ENCODE measurements around the gene LRRC27. TPM values are rescaled to one million over a fixed set of nuclear protein-coding genes. Genes with fewer than 3 reads are reported as not detected.

The LRRC27 gene
- total RNA-seq, 1 donor = 13.4 TPM

DNA sequence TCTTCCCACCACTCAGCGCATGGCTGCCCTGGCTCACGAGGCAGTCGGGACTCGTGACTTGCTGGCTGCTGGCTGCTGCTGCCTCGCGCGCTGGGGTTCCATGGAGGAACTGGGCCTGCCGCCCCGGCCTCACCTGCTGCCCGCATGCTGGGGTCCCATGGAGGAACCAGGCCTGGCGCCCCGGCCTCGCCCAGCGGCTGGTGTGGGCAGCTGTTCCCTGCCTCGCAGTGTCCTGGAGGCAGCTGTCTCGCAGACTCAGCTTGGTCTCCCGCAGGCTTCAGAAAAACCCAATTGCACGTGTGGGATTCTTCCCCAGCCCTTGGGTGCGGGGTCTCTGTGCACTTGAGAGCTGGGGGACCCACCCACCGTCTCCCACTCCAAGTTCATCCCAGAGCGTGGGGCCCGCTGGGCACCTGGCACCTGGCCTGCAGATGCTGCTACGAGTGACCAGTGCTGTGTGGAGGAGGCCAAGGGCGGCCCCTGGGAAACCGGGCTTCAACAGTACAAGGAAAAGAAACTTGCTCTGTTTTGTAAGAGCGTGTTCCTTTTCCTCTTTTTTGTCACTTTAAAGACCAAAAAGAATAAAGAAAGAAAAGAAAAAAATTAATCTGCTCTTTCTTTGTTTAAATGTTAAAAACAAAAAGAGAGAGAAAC lies 85.4 kb downstream of the LRRC27 start:
- H4K20me1 ChIP-seq (ENCODE audit: insufficient read depth, low read length) = peaks cover 3% of the 10 kb centered on the region

DNA sequence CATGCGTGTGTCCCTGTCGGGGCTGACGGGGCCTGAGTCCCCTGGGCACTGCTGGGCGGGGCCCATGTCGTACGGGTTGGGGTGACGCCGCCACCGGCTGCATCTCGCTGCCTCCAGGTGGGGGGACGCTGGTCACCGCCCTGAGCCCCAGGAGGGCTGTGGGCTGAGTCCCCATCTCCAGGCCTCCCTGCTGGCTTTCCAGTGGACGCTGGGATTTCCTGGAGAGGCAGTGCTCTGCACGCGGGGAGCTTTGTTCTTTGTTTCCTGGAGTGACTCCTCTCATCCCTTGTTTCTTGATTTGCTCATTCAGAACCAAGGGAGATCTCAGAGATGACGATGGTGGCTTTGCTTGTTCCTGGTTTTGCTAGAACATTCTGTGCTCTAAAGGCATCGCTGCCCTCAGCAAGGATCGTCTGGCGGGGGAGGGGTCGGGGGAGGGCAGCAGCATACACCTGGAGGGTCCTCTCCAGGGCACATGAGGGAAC lies 86.0 kb downstream of the LRRC27 start:
- DNase-seq (ENCODE audit: insufficient read length, low spot score, missing footprints) = no peak
- Histone ChIP-seq H3K4me1 (ENCODE audit: insufficient read depth, low read length) (peaks cover 11% of the 10 kb centered on the region), H3K36me3 (ENCODE audit: insufficient read depth, low read length) (no peaks in the 10 kb centered on the region), H3K4me3 (ENCODE audit: insufficient read depth, low read length) (no peak overlapping the region), H3K27ac (ENCODE audit: low read depth, low read length) (no peak overlapping the region), H3K9me3 (ENCODE audit: low read depth, low read length) (no peaks in the 10 kb centered on the region), H2AFZ (ENCODE audit: low read length) (no peak overlapping the region), H3K4me2 (ENCODE audit: insufficient read depth, low read length) (no peak overlapping the region), H4K20me1 (ENCODE audit: insufficient read depth, low read length) (peaks cover 3% of the 10 kb centered on the region), H3K79me2 (ENCODE audit: insufficient read depth, low read length) (peaks cover 13% of the 10 kb centered on the region), H3K27me3 (ENCODE audit: insufficient read depth, low read length) (no peaks in the 10 kb centered on the region)
- TF ChIP-seq, protein P1, sequence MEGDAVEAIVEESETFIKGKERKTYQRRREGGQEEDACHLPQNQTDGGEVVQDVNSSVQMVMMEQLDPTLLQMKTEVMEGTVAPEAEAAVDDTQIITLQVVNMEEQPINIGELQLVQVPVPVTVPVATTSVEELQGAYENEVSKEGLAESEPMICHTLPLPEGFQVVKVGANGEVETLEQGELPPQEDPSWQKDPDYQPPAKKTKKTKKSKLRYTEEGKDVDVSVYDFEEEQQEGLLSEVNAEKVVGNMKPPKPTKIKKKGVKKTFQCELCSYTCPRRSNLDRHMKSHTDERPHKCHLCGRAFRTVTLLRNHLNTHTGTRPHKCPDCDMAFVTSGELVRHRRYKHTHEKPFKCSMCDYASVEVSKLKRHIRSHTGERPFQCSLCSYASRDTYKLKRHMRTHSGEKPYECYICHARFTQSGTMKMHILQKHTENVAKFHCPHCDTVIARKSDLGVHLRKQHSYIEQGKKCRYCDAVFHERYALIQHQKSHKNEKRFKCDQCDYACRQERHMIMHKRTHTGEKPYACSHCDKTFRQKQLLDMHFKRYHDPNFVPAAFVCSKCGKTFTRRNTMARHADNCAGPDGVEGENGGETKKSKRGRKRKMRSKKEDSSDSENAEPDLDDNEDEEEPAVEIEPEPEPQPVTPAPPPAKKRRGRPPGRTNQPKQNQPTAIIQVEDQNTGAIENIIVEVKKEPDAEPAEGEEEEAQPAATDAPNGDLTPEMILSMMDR (IDR thresholded peaks at IDR 0.05; ENCODE audit: extremely low read depth, low read depth, low read length) = no peak

More for the DNA sequence above, 85.4 kb downstream of the LRRC27 start:
- no peak for DNase-seq (ENCODE audit: insufficient read length, low spot score, missing footprints)
- Histone ChIP-seq H3K9me3 (ENCODE audit: low read depth, low read length) (no peaks in the 10 kb centered on the region), H3K27ac (ENCODE audit: low read depth, low read length) (no peak overlapping the region), H3K36me3 (ENCODE audit: insufficient read depth, low read length) (no peaks in the 10 kb centered on the region), H3K79me2 (ENCODE audit: insufficient read depth, low read length) (peaks cover 13% of the 10 kb centered on the region), H3K4me1 (ENCODE audit: insufficient read depth, low read length) (peaks cover 13% of the 10 kb centered on the region), H3K27me3 (ENCODE audit: insufficient read depth, low read length) (no peaks in the 10 kb centered on the region), H3K4me2 (ENCODE audit: insufficient read depth, low read length) (no peak overlapping the region), H3K4me3 (ENCODE audit: insufficient read depth, low read length) (no peak overlapping the region), H2AFZ (ENCODE audit: low read length) (no peak overlapping the region)
- TF ChIP-seq, protein P1 (IDR thresholded peaks at IDR 0.05; ENCODE audit: extremely low read depth, low read depth, low read length) = no peak

DNA sequence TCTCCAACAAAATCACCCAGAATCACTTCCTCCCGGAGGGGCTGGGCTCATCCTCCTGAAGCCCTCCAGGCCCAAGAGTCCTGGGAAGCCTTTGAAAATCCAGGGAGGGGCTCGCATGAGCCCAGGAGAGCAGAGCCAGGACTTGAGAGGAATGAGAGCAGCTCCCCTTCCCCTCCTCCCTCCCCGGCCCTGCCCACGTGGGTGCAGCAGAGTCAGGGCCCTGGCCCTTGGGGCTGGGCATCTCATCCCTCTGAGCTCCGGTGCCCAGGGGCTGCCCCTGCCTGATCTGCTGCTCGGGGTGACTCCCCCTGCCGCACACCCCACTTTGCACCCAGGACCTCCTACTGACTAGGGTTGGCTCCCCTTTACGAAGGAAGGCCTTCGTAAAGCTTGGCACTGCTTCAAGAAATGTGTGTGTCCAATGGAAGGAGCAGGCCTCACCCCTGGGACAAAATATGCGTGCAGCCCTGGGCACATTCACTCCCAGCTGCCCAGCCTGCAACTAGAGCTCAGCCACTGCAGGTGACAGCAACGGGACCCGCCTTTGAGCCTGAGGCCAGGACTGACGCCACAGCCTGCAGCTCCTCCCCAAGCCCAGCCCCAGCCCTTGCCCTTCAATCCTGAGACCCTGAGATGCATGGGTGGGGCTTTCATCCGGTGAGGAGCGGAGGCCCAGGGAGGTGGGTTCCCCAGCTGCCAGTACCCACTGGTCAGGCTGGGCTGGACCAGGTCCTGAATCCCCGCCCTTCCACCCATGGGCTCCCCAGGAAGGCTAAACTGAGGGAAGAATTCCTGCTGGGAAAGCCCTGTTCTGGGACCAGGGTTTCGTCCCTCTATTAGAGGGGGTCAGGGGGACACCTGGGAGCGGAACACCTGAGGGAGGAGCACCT lies 86.8 kb downstream of the LRRC27 start:
- Histone ChIP-seq H3K79me2 (ENCODE audit: insufficient read depth, low read length) (peaks cover 10% of the 10 kb centered on the region), H4K20me1 (ENCODE audit: insufficient read depth, low read length) (peaks cover 3% of the 10 kb centered on the region), H3K4me1 (ENCODE audit: insufficient read depth, low read length) (peaks cover 9% of the 10 kb centered on the region), H3K27ac (ENCODE audit: low read depth, low read length) (no peak overlapping the region), H3K9me3 (ENCODE audit: low read depth, low read length) (no peaks in the 10 kb centered on the region), H3K4me3 (ENCODE audit: insufficient read depth, low read length) (no peak overlapping the region), H3K36me3 (ENCODE audit: insufficient read depth, low read length) (no peaks in the 10 kb centered on the region), H3K27me3 (ENCODE audit: insufficient read depth, low read length) (no peaks in the 10 kb centered on the region), H2AFZ (ENCODE audit: low read length) (no peak overlapping the region), H3K4me2 (ENCODE audit: insufficient read depth, low read length) (no peak overlapping the region)
- no peak for DNase-seq (ENCODE audit: insufficient read length, low spot score, missing footprints)
- TF ChIP-seq, protein P1 (IDR thresholded peaks at IDR 0.05; ENCODE audit: extremely low read depth, low read depth, low read length) = no peak

Data from osteoblast (primary cell).